ENCODE results near the gene LILRA6.
A peak's percentile ranks its signal among the peaks of the same experiment; 100 is the strongest.
"Not testable (repeated sequence)": the region's sequence is repeated elsewhere in the genome, so short reads cannot be mapped to it uniquely, and the experiment has no call there.

The LILRA6 gene

GRCh38 chr19:54231077-54231931 is 11.3 kb downstream of the LILRA6 start:
- peak; percentile 75 for DNase-seq (ENCODE audit: low spot score)

GRCh38 chr19:54230031-54230430 is 12.6 kb downstream of the LILRA6 start:
- no peak for DNase-seq (ENCODE audit: low spot score)

- DNase-seq (ENCODE audit: low spot score): no peak
Observed at GRCh38 chr19:54229146-54229545, 13.4 kb downstream of the LILRA6 start.

GRCh38 chr19:54224619-54225018 is 18.0 kb downstream of the LILRA6 start:
- not testable (repeated sequence) for DNase-seq (ENCODE audit: low spot score)

- DNase-seq (ENCODE audit: low spot score): not testable (repeated sequence)
Observed at GRCh38 chr19:54223937-54224281, 18.7 kb downstream of the LILRA6 start.

GRCh38 chr19:54223277-54223936 is 19.2 kb downstream of the LILRA6 start:
- not testable (repeated sequence) for DNase-seq (ENCODE audit: low spot score)

- DNase-seq (ENCODE audit: low spot score): not testable (repeated sequence)
Observed at GRCh38 chr19:54222474-54223276, 19.9 kb downstream of the LILRA6 start, which contains the start of gene LILRB3. Gene LILRB3 (minus strand): TSS chr19:54223007. CDS start chr19:54222976, 31 bp downstream.

GRCh38 chr19:54221947-54222346 is 20.6 kb downstream of the LILRA6 start:
- DNase-seq (ENCODE audit: low spot score): not testable (repeated sequence)

GRCh38 chr19:54219702-54220101 is 22.9 kb downstream of the LILRA6 start:
- DNase-seq (ENCODE audit: low spot score): not testable (repeated sequence)

- no peak for DNase-seq (ENCODE audit: low spot score)
Observed at GRCh38 chr19:54218960-54219661, 23.5 kb downstream of the LILRA6 start.

- DNase-seq (ENCODE audit: low spot score): no peak
Observed at GRCh38 chr19:54218259-54218658, 24.3 kb downstream of the LILRA6 start.

GRCh38 chr19:54217517-54218247 is 24.9 kb downstream of the LILRA6 start:
- DNase-seq (ENCODE audit: low spot score): not testable (repeated sequence)

- no peak for DNase-seq (ENCODE audit: low spot score)
Observed at GRCh38 chr19:54216869-54217268, 25.7 kb downstream of the LILRA6 start.

- DNase-seq (ENCODE audit: low spot score): not testable (repeated sequence)
Observed at GRCh38 chr19:54214734-54215133, 27.9 kb downstream of the LILRA6 start.

GRCh38 chr19:54214217-54214616 is 28.4 kb downstream of the LILRA6 start:
- not testable (repeated sequence) for DNase-seq (ENCODE audit: low spot score)

GRCh38 chr19:54211235-54211634 is 31.4 kb downstream of the LILRA6 start:
- no peak for DNase-seq (ENCODE audit: low spot score)

GRCh38 chr19:54209811-54210494 is 32.6 kb downstream of the LILRA6 start:
- DNase-seq (ENCODE audit: low spot score): peak; percentile 97

GRCh38 chr19:54209058-54209810 is 33.4 kb downstream of the LILRA6 start:
- no peak for DNase-seq (ENCODE audit: low spot score)

- DNase-seq (ENCODE audit: low spot score): peak; percentile 22
Observed at GRCh38 chr19:54208784-54209057, 33.9 kb downstream of the LILRA6 start.

All from kidney tubule cell (primary cell).